Lower leg skin (tissue), 4 donors: ENCODE measurements around the gene SOX5. TPM values are rescaled to one million over a fixed set of nuclear protein-coding genes. Genes with fewer than 3 reads are reported as not detected.

Source experiments
- DNase-seq, 2 donors: peaks; one replicate each; pipeline ENCODE4 v3.0.0-alpha.2; 2019; ENCODE audit warnings: low spot score in 2 of 2
- H3K4me3 ChIP-seq: fragments of 200-600 bp; sonication (generic); 2 replicates; pipeline ENCODE4 v1.5.1; 2017; ENCODE audit warnings: mild to moderate bottlenecking, low read depth; ENCODE audit not compliant: poor library complexity, severe bottlenecking
- POLR2A ChIP-seq, 2 donors: fragments of 450-650 bp; IDR thresholded peaks; one replicate each; pipeline ENCODE4 v1.6.1; 2016 to 2017; ENCODE audit warnings: antibody characterized with exemption in 2 of 2, mild to moderate bottlenecking in 1 of 2, moderate library complexity in 1 of 2
- WGBS, 2 donors: methylation state at CpG; one replicate each; pipeline ENCODE4 v1.1.5; 2018; 5-methylcytosine and 5-hydroxymethylcytosine counted together
- intact Hi-C: fragments of 100-400 bp; cut with DNase I; formaldehyde crosslinking; loops from one replicate; pipeline ENCODE4 v1.15.0; 2023; ENCODE audit warnings: low total_unique reads
- total RNA-seq, 4 donors: library from RNA; depleted of rRNA; stranded (reverse); fragments of >200 nt; gene quantifications; one replicate each; pipeline ENCODE4 v1.1.0, GENCODE V29; 2016
- TF ChIP-seq, protein P1 (sequence below), 3 donors: fragments of 450-650 bp; IDR thresholded peaks; one replicate each; pipeline ENCODE4 v1.5.1; 2016; ENCODE audit warnings: antibody characterized with exemption in 3 of 3, mild to moderate bottlenecking in 3 of 3, moderate library complexity in 2 of 3

Gene SOX5
- total RNA-seq, 4 donors from 2014 or later, result 23.7 to 59.7 (median 33.6) TPM

DNA sequence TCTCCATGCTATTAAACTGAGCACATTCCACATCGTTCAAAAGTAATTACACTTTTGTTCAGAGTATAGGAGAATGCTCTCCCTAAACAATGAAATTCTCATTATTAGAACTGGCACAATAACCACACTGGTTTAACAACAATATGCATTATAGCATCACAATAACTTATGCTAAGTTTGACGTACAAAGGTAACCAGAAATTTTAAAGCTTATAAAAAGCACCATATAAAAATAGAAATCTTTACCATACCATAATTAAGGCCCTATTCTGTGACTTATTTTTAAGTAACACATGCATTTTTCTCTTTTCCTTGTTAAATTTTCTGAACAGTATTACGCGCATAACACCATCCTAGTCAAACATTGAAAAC lies 60.4 kb downstream of the SOX5 start:
- intact Hi-C loops, result no loop called here
- H3K4me3 ChIP-seq, result no peak overlapping the region
- 74 to 83% methylated on average over 4 of the region's 4 CpGs for WGBS, 2 donors
- TF ChIP-seq, protein P1, sequence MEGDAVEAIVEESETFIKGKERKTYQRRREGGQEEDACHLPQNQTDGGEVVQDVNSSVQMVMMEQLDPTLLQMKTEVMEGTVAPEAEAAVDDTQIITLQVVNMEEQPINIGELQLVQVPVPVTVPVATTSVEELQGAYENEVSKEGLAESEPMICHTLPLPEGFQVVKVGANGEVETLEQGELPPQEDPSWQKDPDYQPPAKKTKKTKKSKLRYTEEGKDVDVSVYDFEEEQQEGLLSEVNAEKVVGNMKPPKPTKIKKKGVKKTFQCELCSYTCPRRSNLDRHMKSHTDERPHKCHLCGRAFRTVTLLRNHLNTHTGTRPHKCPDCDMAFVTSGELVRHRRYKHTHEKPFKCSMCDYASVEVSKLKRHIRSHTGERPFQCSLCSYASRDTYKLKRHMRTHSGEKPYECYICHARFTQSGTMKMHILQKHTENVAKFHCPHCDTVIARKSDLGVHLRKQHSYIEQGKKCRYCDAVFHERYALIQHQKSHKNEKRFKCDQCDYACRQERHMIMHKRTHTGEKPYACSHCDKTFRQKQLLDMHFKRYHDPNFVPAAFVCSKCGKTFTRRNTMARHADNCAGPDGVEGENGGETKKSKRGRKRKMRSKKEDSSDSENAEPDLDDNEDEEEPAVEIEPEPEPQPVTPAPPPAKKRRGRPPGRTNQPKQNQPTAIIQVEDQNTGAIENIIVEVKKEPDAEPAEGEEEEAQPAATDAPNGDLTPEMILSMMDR (IDR thresholded peaks at IDR 0.05), result no peak
- TF ChIP-seq POLR2A (IDR thresholded peaks at IDR 0.05), result no peak
- no peak for DNase-seq

DNA sequence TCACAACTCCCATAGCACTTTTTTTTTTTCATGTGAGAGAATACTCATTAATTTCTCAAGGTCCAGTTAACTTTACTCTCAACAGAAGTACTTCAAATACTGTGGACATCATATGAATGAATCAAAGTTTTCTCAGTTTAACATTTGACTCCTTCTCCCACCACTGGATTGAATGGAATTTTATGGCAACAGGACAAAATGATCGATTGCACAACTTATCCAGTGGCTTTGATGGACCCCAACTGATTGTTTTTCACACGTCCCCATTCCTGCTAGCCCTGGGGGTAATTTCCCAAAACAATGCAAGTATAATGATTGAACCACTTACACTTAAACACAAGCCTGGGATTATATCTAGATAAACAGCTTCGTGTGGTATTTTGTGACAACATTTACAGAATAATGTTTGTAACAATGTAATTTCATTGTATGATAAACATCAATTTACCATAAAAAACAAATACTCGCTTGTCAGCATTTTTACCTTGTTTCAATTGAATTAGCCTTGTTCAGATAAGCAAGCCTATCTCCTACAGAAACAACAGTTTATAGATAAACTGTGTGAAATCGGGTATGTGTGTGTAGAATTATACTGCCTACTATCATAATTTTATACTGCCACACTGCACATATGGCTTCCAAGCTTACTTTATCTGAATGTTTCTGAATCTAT lies 60.9 kb downstream of the SOX5 start:
- no peak for DNase-seq
- no peak overlapping the region for H3K4me3 ChIP-seq
- intact Hi-C loops, result no loop called here
- WGBS, 2 donors, result 68 to 70% methylated on average over 5 of the region's 5 CpGs
- TF ChIP-seq, protein P1 (IDR thresholded peaks at IDR 0.05), result no peak
- no peak for TF ChIP-seq POLR2A (IDR thresholded peaks at IDR 0.05)

- WGBS, 2 donors, result 60 to 67% methylated on average over 3 of the region's 3 CpGs
- TF ChIP-seq, protein P1 (IDR thresholded peaks at IDR 0.05), result no peak
- no peak for TF ChIP-seq POLR2A (IDR thresholded peaks at IDR 0.05)
- no peak overlapping the region for H3K4me3 ChIP-seq
- intact Hi-C loops, result no loop called here
- DNase-seq, result no peak
Observed at GRCh38 chr12:23887055-23887835, 62.2 kb downstream of the SOX5 start.

DNA sequence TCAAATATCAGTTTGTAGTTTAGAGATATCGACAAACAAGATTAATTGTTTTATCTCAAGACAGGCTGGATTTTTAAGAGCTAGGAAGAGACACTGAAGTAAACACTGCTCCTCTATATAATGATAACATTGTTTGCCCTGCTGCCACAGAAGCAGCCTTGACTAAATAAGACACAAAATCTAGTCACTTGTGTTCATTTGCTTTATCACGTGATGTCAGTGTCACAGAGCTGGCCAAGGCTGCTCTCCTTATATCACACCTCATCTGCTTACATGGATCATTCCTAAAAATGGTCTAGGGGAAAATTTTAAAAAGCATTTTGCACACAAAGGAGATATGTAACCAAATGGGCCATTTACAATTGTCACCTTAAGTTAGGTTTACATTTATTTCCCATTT lies 64.1 kb downstream of the SOX5 start:
- H3K4me3 ChIP-seq, result no peak overlapping the region
- intact Hi-C loops, result no loop called here
- 83 to 85% methylated on average over 2 of the region's 2 CpGs for WGBS, 2 donors
- no peak for DNase-seq
- TF ChIP-seq, protein P1 (IDR thresholded peaks at IDR 0.05), result no peak
- no peak for TF ChIP-seq POLR2A (IDR thresholded peaks at IDR 0.05)

GRCh38 chr12:23884909-23885308 lies 64.6 kb downstream of the SOX5 start:
- intact Hi-C loops, result no loop called here
- H3K4me3 ChIP-seq, result no peak overlapping the region
- WGBS, 2 donors, result 93 to 94% methylated on average over 3 of the region's 3 CpGs
- no peak for DNase-seq
- no peak for TF ChIP-seq POLR2A (IDR thresholded peaks at IDR 0.05)
- TF ChIP-seq, protein P1 (IDR thresholded peaks at IDR 0.05), result no peak
